ENCODE measurements around the gene AREG.

The AREG gene

DNA sequence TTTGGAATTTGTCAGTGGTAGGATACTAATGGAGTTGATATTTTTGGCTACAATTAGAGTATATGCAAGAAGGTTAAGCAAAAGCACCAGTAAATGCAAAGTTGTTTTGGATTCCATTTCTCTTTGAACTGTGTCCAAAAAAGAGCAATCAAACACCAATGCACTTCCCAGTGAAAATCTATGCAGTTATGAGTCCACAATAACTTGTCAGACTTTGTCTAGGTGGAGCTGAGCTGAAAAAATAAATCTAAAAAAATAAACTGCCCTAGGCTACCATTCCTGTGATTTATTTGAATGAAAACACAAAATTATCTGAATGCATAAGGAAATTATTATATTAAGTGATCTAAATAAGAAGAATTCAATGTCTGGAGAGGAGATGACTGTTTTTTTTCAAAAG, 37.0 kb upstream of the AREG start:
- ChIA-PET CTCF (interaction anchor here (0.7 to 1.0 kb wide), 2 partner anchors 91 to 297 kb away, joined by 4 read pairs; no protein-coding TSS in a partner anchor), POLR2A (ENCODE audit: low non-redundant PET) (no interaction called here)
- no peak for DNase-seq (ENCODE audit: low spot score)
- TF ChIP-seq, protein P1, sequence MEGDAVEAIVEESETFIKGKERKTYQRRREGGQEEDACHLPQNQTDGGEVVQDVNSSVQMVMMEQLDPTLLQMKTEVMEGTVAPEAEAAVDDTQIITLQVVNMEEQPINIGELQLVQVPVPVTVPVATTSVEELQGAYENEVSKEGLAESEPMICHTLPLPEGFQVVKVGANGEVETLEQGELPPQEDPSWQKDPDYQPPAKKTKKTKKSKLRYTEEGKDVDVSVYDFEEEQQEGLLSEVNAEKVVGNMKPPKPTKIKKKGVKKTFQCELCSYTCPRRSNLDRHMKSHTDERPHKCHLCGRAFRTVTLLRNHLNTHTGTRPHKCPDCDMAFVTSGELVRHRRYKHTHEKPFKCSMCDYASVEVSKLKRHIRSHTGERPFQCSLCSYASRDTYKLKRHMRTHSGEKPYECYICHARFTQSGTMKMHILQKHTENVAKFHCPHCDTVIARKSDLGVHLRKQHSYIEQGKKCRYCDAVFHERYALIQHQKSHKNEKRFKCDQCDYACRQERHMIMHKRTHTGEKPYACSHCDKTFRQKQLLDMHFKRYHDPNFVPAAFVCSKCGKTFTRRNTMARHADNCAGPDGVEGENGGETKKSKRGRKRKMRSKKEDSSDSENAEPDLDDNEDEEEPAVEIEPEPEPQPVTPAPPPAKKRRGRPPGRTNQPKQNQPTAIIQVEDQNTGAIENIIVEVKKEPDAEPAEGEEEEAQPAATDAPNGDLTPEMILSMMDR (conservative IDR thresholded peaks at IDR 0.05; ENCODE audit: low read depth), result no peak
- no peak overlapping the region for H3K27ac ChIP-seq

DNA sequence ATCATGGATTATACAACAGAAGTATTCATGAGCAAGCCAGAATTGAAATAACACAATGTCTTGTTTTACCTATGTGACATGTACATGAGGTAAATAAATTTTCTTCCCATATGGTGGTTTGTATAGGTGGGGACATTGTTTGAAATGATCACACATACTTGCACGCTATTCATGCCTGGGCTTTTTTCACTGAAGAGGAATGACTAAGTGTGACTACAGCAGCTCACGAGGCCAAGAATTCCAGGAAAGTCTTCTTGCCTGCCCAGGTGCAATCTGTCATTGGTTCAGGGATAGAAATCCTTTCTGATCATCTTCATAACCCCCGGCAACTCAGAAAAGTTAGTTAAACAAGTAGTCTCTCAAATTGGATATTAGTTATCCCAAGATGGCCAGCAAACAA, 36.3 kb upstream of the AREG start:
- peak; percentile 65 for DNase-seq (ENCODE audit: low spot score)
- ChIA-PET CTCF (no interaction called here), POLR2A (ENCODE audit: low non-redundant PET) (no interaction called here)
- H3K27ac ChIP-seq, result no peak overlapping the region
- TF ChIP-seq, protein P1 (conservative IDR thresholded peaks at IDR 0.05; ENCODE audit: low read depth), result no peak

DNA sequence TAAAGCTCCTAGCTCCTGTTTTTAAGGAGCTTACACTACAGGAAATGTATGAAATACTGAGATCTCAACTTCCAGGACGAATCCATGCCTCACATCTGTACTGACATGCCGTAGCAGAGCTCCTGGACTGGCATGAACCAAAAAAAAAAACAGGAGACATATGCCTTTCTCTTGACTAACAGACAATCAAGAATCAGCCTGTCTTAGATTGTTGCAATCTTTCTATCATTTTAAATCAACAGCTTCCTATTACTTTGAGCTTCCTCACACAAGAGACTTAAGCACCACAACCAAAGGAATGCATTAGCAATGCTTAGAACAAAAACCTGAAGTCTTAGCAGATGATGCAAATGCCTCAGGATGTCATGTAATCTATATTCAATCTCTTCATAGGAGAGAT, 34.7 kb upstream of the AREG start:
- ChIA-PET POLR2A (ENCODE audit: low non-redundant PET) (interaction anchor here (0.6 to 1.4 kb wide), 4 partner anchors 12 to 88 kb away, joined by 3 to 9 read pairs (median 6); partner anchors contain the start of gene AREG), CTCF (interaction anchor here (0.6 to 1.3 kb wide), 2 partner anchors 31 to 135 kb away, joined by 4 to 5 read pairs; no protein-coding TSS in a partner anchor)
- TF ChIP-seq, protein P1 (conservative IDR thresholded peaks at IDR 0.05; ENCODE audit: low read depth), result no peak

DNA sequence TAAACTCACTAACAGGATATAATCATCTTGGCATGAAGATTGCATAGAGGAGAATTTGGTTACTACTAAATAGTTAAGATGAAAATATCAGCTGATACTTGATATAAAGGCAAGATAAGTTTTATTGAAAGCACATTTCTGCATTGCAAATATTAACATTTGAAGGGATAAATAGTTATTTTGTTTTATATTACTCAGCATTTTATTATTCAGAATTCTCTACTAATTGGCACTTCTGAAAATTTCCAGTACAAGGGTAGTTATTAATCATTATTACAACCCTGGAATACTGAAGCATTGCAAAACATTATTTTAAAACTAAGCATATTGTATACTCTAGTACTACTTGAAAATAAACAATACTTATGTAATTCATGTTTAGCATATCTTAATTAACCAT, 32.7 kb upstream of the AREG start:
- DNase-seq (ENCODE audit: low spot score), result no peak
- no peak overlapping the region for H3K27ac ChIP-seq
- ChIA-PET POLR2A (ENCODE audit: low non-redundant PET) (no interaction called here), CTCF (no interaction called here)
- TF ChIP-seq, protein P1 (conservative IDR thresholded peaks at IDR 0.05; ENCODE audit: low read depth), result no peak

More for the DNA sequence above, 34.7 kb upstream of the AREG start:
- no peak overlapping the region; the same call in 1 of the 2 replicates for H3K27ac ChIP-seq
- peak; percentile 59 for DNase-seq (ENCODE audit: low spot score)

GRCh38 chr4:74413265-74413664, 31.7 kb upstream of the AREG start:
- H3K27ac ChIP-seq, result peak overlapping the region; percentile 79
- ChIA-PET CTCF (interaction anchor here (0.6 kb wide), 1 partner anchor 27 kb away, joined by 3 read pairs; no protein-coding TSS in a partner anchor), POLR2A (ENCODE audit: low non-redundant PET) (no interaction called here)
- TF ChIP-seq, protein P1 (conservative IDR thresholded peaks at IDR 0.05; ENCODE audit: low read depth), result no peak
- DNase-seq (ENCODE audit: low spot score), result no peak

DNA sequence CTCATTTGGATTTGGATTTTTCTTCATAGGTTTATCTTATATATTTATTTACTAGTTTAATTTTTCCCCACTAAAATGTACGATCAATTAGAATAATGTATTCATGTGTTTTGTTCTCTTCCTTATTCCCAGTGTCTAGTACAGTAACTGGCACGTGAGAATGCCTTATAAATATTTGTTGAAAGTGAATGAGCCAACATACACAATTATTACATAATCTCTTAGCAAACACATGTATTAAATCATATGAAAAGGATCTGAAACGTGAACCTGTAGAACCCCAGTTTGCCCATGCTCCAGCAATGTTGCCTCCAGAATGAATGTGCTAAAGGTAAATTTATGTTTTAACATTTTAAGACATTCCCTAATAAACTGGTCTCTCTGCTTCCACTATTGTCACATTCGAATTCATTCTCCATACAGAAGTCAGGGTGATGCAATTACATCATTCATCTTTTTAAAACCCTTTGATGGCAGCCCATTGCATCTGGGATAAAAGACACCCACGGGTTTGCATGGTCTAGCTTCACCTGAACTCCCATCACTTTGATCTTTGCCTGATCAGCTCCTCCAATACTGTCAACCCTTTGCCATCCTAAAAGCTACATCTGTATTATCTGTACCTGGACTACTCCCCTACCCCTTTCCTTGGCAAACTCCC, 30.7 kb upstream of the AREG start:
- H3K27ac ChIP-seq, result peak overlapping the region; percentile 79
- TF ChIP-seq, protein P1 (conservative IDR thresholded peaks at IDR 0.05; ENCODE audit: low read depth), result no peak
- CTCF ChIA-PET, result interaction anchor here (0.6 kb wide), 2 partner anchors 39 to 51 kb away, joined by 4 read pairs; no protein-coding TSS in a partner anchor
- no peak for DNase-seq (ENCODE audit: low spot score)
- POLR2A ChIA-PET (ENCODE audit: low non-redundant PET), result no interaction called here
